Measurements from ENCODE around the gene NEDD4L.

- TF ChIP-seq CTCF (IDR thresholded peaks at IDR 0.05) (no peak), POLR2A (IDR thresholded peaks at IDR 0.05) (no peak)
Observed at GRCh38 chr18:58152891-58153290, 108.9 kb downstream of the NEDD4L start.

Measured in adrenal gland (tissue), 5 donors.